HepG2 (cell line): ENCODE data around the gene OR7G1. TPM values are rescaled to one million over a fixed set of nuclear protein-coding genes. Genes with fewer than 3 reads are reported as not detected.

Experiments
- ASH2L ChIP-seq: fragments of 300-600, 200-600 bp; sonication (generic); IDR thresholded peaks from 2 replicates; pipeline ENCODE4 v1.7.0; 2017; ENCODE audit warnings: low read depth, mild to moderate bottlenecking, moderate library complexity, mixed read lengths, low read length; ENCODE audit not compliant: insufficient read length
- CTCF ChIP-seq: sonication (generic); formaldehyde crosslinking; IDR thresholded peaks from 2 replicates; pipeline ENCODE4 v1.5.0; 2020; ENCODE audit warnings: mild to moderate bottlenecking, missing genetic modification reagents, moderate library complexity
- DR1 ChIP-seq: sonication (generic); formaldehyde crosslinking; IDR thresholded peaks from 2 replicates; pipeline ENCODE4 v1.8.0; 2021; ENCODE audit warnings: mild to moderate bottlenecking, missing genetic modification reagents, inconsistent platforms
- FLYWCH1 ChIP-seq: sonication (generic); formaldehyde crosslinking; IDR thresholded peaks from 2 replicates; pipeline ENCODE4 v1.8.1; 2023; ENCODE audit warnings: mild to moderate bottlenecking, missing genetic modification reagents
- FOXO4 ChIP-seq: sonication (generic); formaldehyde crosslinking; conservative IDR thresholded peaks from 2 replicates; pipeline ENCODE4 v1.8.1; 2023; ENCODE audit warnings: missing genetic modification reagents
- GABPA ChIP-seq, 2 experiments: IDR thresholded peaks; 2 replicates each; pipeline ENCODE4 v1.6.1; 2011 to 2016; ENCODE audit warnings: low read depth in 2 of 2, low read length in 1 of 2, missing biosample characterization in 1 of 2, missing genetic modification characterization in 1 of 2
- GLMP ChIP-seq: sonication (generic); formaldehyde crosslinking; IDR thresholded peaks from 2 replicates; pipeline ENCODE4 v1.9.0; 2021; ENCODE audit warnings: missing genetic modification reagents, mild to moderate bottlenecking, borderline replicate concordance
- HINFP ChIP-seq: sonication (generic); formaldehyde crosslinking; IDR thresholded peaks from 2 replicates; pipeline ENCODE4 v1.4.0; 2020; ENCODE audit warnings: low read depth, mild to moderate bottlenecking, missing genetic modification reagents
- LBX2 ChIP-seq: sonication (generic); formaldehyde crosslinking; IDR thresholded peaks from 2 replicates; pipeline ENCODE4 v1.5.0; 2020; ENCODE audit warnings: missing genetic modification reagents, mild to moderate bottlenecking, borderline replicate concordance
- NBN ChIP-seq: fragments of 450-650 bp; conservative IDR thresholded peaks from 2 replicates; pipeline ENCODE4 v1.6.1; 2017
- SALL1 ChIP-seq: sonication (generic); formaldehyde crosslinking; IDR thresholded peaks from 2 replicates; pipeline ENCODE4 v1.8.0; 2022; ENCODE audit warnings: mild to moderate bottlenecking, missing genetic modification reagents
- SIX4 ChIP-seq: sonication (generic); formaldehyde crosslinking; IDR thresholded peaks from 2 replicates; pipeline ENCODE4 v1.4.0; 2020; ENCODE audit warnings: missing genetic modification reagents
- SP4 ChIP-seq: sonication (generic); formaldehyde crosslinking; IDR thresholded peaks from 2 replicates; pipeline ENCODE4 v1.8.1; 2023; ENCODE audit warnings: mild to moderate bottlenecking, missing genetic modification reagents
- ZNF17 ChIP-seq: sonication (generic); formaldehyde crosslinking; IDR thresholded peaks from 2 replicates; pipeline ENCODE4 v1.5.0; 2020; ENCODE audit warnings: mild to moderate bottlenecking, missing genetic modification reagents
- ZNF207 ChIP-seq: fragments of 450-650 bp; IDR thresholded peaks from 2 replicates; pipeline ENCODE4 v1.6.1; 2016; ENCODE audit warnings: antibody characterized with exemption, borderline replicate concordance
- ZNF280B ChIP-seq: sonication (generic); formaldehyde crosslinking; IDR thresholded peaks from 2 replicates; pipeline ENCODE4 v1.5.0; 2020; ENCODE audit warnings: missing genetic modification reagents, mild to moderate bottlenecking, borderline replicate concordance
- ZNF615 ChIP-seq: sonication (generic); formaldehyde crosslinking; IDR thresholded peaks from 2 replicates; pipeline ENCODE4 v1.5.0; 2020; ENCODE audit warnings: mild to moderate bottlenecking, missing genetic modification reagents, borderline replicate concordance
- ZNF619 ChIP-seq: sonication (generic); formaldehyde crosslinking; IDR thresholded peaks from 2 replicates; pipeline ENCODE4 v1.4.0; 2020; ENCODE audit warnings: mild to moderate bottlenecking, missing genetic modification reagents
- ZNF713 ChIP-seq: sonication (generic); formaldehyde crosslinking; IDR thresholded peaks from 2 replicates; pipeline ENCODE4 v1.4.0; 2020; ENCODE audit warnings: mild to moderate bottlenecking, missing genetic modification reagents
- ZNF879 ChIP-seq: sonication (generic); formaldehyde crosslinking; IDR thresholded peaks from 2 replicates; pipeline ENCODE4 v1.8.1; 2023; ENCODE audit warnings: missing genetic modification reagents
- polyA plus RNA-seq, 8 experiments: library from polyadenylated mRNA; depleted of rRNA in 3 of 8; stranded (reverse) in 7 of 8; unstranded in 1 of 8; fragments of >200 nt; fragmentation: Illumina TruSeq in 4 of 8; extraction: Trizol in 4 of 8; gene quantifications; 2 replicates each; pipeline versions ENCODE4 v1.2.1 to v1.2.3, GENCODE V29; 2011 to 2016; ENCODE audit warnings: low read depth in 4 of 8, missing spikeins in 1 of 8, mixed read lengths in 1 of 8; ENCODE audit not compliant: insufficient read depth in 1 of 8
- total RNA-seq, 5 experiments: library from RNA; depleted of rRNA; stranded (reverse); fragments of >200 nt; fragmentation: Illumina TruSeq; extraction: Trizol; gene quantifications; 2 replicates each; pipeline ENCODE4 v1.2.3, GENCODE V29; 2016; ENCODE audit warnings: low read depth in 1 of 5

The OR7G1 gene
- total and polyA plus RNA-seq, 2 of the 13 experiments (the other 11 are each of a cell fraction or from before 2014, with no cell fraction given): not detected

GRCh38 chr19:9140159-9140874 lies 24.8 kb upstream of the OR7G1 start, which contains the start of gene ZNF317 (continued):
- TF ChIP-seq SP4 (CRISPR knock-in tag): no peak
- TF ChIP-seq LBX2 (CRISPR knock-in tag): no peak
- TF ChIP-seq ZNF207: no peak
- no peak for TF ChIP-seq HINFP
- no peak for TF ChIP-seq SIX4
- peak; percentile 95 for TF ChIP-seq ASH2L
- TF ChIP-seq NBN: no peak
- no peak for TF ChIP-seq FLYWCH1 (CRISPR knock-in tag)
- TF ChIP-seq FOXO4 (CRISPR knock-in tag): no peak
- TF ChIP-seq GABPA (IDR thresholded peaks at IDR 0.05; ENCODE audit: low read depth, low read length): peak; percentile 60
- peak; percentile 92 for TF ChIP-seq GABPA (CRISPR knock-in tag; IDR thresholded peaks at IDR 0.05; ENCODE audit: low read depth)
- TF ChIP-seq ZNF619: peak; percentile 73; the same call in 1 of the 2 replicates
- TF ChIP-seq ZNF879 (CRISPR knock-in tag): peak; percentile 67; the same call in 1 of the 2 replicates
- TF ChIP-seq SALL1 (CRISPR knock-in tag): peak; percentile 81
- TF ChIP-seq ZNF615 (CRISPR knock-in tag): peak; percentile 92
- peak; percentile 80 for TF ChIP-seq ZNF280B (CRISPR knock-in tag)
- no peak for TF ChIP-seq ZNF713 (CRISPR knock-in tag)
- TF ChIP-seq DR1 (CRISPR knock-in tag): peak; percentile 88
- TF ChIP-seq GLMP (CRISPR knock-in tag): 0 out of 2 replicates have a peak, but pooled peaks have one; percentile 69
- no peak for TF ChIP-seq ZNF17 (CRISPR knock-in tag)
- 0 out of 2 replicates have a peak, but pooled peaks have one; percentile 8 for TF ChIP-seq CTCF
